Fibroblast of upper back skin (primary cell): ENCODE data around the gene CDKAL1.

Experiments
- DNase-seq: peaks from one replicate; pipeline ENCODE4 v3.0.0-alpha.2; 2013

The CDKAL1 gene

DNA sequence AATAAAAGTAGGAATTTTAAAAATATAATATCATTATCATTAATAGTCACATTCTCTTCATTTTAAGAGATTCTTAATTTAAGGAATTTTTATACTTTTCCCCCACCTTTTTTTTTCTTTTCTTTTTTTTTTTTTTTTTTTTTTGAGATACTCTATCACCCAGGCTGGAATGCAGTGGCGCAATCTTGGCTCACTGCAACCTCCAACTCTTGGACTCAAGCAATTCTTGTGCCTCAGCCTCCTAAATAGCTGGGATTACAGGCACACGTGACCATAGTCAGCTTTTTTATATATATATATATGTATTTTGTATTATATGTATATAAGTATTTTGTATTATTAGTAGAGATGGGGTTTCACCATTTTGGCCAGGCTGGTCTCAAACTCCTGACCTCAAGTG, 457.7 kb downstream of the CDKAL1 start:
- peak; percentile 11 for DNase-seq

GRCh38 chr6:20996099-20996498, 461.8 kb downstream of the CDKAL1 start:
- DNase-seq: no peak

GRCh38 chr6:20997143-20997769, 463.0 kb downstream of the CDKAL1 start:
- DNase-seq: no peak

DNA sequence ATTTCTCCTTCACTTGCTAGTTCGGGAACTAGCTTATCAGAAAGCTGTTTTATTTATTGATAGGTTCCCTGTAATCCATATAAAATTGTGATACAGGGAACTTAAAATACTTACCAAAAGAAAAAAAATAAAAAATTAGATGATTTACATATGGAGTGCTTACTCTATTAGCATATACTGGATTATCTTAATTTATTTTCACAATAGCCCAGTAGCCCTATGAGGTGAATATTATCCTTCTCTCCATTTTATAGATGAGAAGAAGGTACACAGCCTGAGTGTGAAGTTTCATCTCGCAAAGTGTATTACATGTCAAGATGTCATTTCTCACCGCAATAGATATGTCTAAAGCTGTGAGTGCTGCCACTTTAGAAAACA, 463.5 kb downstream of the CDKAL1 start:
- DNase-seq: no peak

DNA sequence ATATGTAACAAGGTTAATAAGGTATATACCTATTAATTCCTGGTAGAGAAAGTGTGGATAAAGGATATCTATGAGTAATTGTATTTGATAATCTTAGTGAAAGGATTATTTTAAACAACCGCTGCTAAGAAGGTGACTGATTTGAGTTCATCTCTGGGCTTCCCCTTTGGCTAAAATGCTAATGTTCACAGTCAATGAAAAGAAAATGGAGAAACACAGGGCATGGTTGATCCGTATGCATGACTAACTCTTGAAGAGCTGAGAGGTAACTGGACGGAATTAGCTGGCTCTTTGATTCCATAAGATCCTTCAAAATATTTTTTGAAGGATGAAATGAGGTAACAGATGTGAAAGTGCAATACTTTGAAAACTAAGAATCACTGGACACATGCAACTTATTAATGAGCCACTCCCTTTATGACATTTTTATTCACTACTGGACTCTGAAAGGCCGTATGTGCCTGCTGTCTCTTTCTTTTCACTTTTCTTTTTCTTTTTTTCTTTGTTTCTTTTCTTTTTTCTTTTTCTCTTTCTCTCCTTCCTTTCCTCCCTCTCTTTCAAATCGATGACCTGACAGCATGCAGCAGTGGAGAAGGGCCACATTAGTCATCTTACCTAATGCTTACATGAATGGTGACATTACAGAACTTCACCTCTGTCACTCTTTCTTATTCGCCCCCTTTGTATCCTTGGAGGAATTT, 464.6 kb downstream of the CDKAL1 start:
- peak; percentile 19 for DNase-seq

DNA sequence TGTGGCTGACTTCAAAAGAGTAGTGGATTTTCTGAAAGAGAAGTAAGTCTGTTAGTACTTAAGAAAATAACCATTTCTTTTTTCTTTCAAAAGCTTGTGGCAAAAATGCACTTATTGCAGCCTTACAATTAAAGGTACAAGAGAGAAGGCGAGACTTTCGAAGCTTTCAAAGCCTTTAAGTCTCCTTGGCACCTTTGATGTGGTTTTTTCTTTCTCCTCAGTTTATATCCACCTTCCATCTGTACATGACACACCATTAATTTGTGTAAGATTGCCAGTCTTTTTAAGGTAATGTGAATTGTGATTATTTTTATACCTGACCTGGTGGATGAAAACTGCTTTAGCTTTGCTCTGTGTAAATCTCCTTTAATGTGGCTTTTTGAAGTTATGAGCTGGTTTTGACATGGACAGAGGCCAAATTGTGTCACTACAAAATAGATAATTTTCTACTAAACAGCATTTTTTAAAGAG, 466.1 kb downstream of the CDKAL1 start:
- DNase-seq: peak; percentile 19

DNA sequence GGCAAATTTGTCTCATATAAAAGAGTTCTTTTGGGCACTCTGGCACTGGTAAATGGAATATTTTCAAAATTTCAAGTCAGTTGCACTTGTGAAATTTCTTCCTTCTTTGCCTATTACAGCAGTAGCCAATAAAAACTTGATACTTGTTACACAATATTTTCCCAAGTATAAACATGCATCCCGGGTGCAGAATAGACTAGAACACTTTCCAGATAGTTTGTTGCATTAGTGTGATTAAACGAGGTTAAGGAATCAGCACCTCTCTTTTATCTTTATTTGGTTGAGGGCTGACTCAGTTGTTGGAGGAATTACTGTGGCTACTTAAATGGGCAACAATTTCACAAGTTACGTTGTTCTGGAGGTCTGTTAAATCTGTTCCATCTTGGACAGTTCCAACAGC, 467.5 kb downstream of the CDKAL1 start:
- no peak for DNase-seq

GRCh38 chr6:21003780-21004541, 469.7 kb downstream of the CDKAL1 start:
- peak; percentile 75 for DNase-seq

DNA sequence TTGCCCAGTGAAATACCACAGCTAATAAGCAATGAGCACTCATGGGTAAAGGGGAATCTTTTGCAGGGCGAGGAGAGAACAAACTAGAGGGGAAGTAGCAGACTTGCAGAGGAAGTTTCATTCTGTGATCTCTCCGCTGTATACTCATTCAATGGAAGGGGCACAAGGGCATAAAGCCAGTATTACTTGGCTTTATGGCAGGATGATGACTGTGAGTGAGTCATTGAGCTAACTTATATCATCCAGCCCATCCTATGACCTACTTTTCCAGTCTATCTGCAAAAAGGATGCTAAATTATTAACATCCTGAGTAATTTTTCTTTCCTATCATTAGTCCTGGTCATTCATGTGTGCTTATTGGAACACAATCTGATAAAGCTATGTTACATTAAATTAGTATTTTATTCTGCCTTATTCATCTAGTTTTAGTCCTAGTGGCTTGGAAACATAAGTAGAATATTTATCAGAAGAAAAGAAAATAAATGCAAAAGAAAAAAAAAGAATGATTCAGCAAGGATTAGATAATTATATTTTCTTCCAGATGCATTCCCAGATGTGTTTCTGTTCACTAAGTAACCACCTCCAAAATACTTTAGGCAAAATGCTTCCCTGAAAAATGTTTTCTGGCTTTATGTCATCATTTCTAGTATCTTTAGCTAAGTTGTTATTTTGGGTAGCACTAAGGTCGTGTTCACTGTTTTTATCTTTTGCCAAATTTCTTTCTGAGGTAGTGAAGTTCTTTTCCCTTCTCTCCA, 471.7 kb downstream of the CDKAL1 start:
- peak; percentile 89 for DNase-seq

DNA sequence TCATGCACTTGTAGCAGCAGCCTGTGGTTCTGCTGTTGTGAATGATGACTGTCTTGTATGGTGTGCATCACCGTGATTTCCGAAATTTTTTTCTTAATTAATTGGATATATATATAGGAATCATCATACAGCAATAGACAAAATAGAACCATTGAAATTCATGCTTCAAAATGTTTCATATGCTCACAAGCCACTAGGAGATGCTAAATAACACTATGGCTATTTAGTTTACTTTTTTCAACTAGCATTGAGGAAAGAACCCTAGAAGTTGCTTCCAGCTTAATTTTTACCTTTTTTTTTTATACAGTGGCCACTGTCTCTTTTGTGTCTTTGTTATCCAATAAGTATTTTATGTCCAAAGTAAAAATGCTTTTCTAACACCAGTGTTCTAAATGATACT, 485.4 kb downstream of the CDKAL1 start:
- DNase-seq: no peak

DNA sequence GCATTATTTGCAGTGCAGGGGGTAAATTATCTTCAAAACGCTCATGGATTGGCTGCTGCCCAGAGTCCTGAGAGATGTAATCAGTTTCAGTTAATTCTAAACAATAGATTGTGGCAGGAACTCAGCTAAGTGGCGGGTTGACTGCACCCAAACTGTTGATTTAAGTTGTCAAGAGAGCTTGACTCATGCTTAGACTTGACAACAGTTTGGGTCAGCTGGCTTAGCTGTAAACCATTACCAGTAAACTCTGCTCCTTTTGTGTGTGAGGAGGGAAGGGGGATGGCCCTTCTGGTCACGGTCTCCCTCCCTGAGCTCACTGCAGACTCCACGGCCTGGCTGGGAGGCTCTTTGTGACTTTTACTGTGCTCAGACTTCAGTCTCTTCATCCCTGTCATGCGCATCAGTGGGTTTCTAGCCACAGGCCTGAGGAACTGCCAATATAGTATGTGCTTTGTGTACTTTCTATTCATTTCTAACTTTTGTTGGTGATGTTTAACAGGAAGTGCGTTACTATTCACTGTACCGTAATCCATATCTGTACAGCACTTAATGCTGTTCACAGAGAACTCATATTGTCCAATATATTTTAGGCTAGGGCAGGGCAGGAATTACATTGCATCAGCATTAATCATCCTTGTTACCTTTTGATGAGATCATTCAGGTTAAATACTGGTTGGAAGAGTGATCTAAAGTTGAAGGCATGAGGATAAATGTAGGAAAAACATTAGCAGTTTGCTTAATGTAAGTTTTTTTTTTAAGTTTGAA, 488.3 kb downstream of the CDKAL1 start:
- DNase-seq: peak; percentile 25

DNA sequence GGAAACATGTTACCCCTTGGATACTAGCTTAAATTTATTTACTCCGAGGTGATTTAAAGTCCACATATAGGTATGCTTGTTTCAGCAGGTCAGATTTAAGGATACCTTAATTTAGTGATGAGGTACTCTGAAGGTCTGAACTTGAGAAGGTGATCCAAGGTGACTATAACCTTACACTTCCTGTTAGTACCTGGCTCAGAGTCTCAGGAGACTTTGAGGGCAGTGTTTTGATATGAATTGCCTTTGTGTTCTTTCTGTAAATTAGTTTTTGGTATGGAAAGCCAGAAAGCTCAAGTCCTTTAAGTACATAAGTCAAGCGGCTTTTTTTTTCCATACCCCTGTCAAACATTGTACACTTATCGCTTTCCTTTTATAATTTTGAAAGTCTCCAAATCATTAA, 489.0 kb downstream of the CDKAL1 start:
- DNase-seq: no peak

DNA sequence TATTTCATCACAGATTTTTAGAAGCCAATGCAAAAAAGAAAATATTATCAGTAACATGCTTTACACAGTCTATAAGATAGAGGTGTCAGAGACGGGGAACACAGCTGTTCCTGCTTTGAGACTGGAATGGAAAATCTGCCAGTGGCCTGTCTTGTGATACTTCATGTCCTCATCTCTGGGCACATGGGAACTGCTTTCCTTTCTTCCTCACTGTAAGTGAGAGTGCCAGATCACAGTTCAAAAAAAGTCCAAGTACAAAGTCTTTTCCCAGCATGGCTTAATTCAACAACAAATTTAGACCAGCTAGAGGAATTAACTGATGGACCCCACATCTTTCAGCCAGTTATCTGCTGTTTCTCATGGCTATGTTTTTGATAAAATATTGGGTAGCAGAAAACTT, 490.4 kb downstream of the CDKAL1 start:
- DNase-seq: no peak

- DNase-seq: peak; percentile 79
Observed at GRCh38 chr6:21026576-21027273, 492.5 kb downstream of the CDKAL1 start.

- no peak for DNase-seq
Observed at GRCh38 chr6:21027507-21027906, 493.2 kb downstream of the CDKAL1 start.

GRCh38 chr6:21031182-21031581, 496.9 kb downstream of the CDKAL1 start:
- no peak for DNase-seq

- DNase-seq: no peak
Observed at GRCh38 chr6:21033084-21033483, 498.8 kb downstream of the CDKAL1 start.

- DNase-seq: peak; percentile 88
Observed at GRCh38 chr6:21033575-21034026, 499.3 kb downstream of the CDKAL1 start.

GRCh38 chr6:21034345-21034744, 500.1 kb downstream of the CDKAL1 start:
- no peak for DNase-seq

DNA sequence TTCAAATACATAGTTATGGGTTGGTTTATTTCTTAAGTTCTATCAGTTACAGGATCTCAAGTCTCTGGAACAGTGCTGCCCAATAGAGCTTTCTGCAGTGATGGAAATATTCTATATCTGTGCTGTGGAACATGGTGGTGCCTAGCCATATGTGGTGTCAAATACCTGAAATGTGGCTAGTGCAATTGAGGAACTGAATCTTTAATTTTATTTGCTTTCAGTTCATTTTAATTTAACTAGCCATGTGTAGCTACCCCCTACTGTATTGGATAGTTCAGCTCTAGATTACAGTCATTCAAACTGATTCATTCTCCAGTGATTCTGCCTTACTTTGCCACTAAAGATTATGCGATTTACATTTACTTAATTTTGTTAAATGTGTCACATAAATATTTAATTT, 503.2 kb downstream of the CDKAL1 start:
- DNase-seq: no peak

DNA sequence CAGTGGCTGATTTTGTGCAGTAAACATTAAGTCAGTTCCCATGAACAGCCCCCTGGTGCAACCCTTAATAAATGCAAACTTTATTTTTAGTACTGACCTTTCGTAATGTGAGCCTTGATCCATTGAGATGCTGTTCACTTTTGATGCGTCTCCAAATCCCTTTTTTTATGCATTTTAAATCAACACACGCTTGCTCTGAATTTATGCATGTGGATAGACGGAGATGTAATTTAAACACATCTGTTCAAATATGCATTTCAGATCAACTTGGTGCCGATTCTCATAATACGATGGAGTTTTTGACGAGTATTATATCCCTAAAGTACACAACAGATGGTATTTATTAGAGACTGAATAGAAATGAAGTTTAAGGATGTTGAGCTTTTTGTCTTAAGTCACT, 505.7 kb downstream of the CDKAL1 start:
- no peak for DNase-seq
